ENCODE results near the gene ADGRF4.

ADGRF4 gene

GRCh38 chr6:47698342-47698787 is at the start of gene ADGRF4:
ADGRF4 (plus strand) TSS chr6:47698580; CDS start chr6:47707246, 8,666 bp downstream.
- DNase-seq = no peak

GRCh38 chr6:47650553-47651432 is 47.6 kb upstream of the ADGRF4 start:
- no peak for DNase-seq

GRCh38 chr6:47651505-47651944 is 46.9 kb upstream of the ADGRF4 start:
- DNase-seq = no peak

- DNase-seq = no peak
These were observed 44.7 kb upstream of the ADGRF4 start for GRCh38 chr6:47653706-47654105.

- DNase-seq = no peak
These were observed 44.1 kb upstream of the ADGRF4 start for GRCh38 chr6:47654255-47654654.

GRCh38 chr6:47655719-47656595 is 42.4 kb upstream of the ADGRF4 start:
- DNase-seq = peak; percentile 10

- no peak for DNase-seq
These were observed 36.4 kb upstream of the ADGRF4 start for GRCh38 chr6:47661960-47662359.

GRCh38 chr6:47663462-47664216 is 34.7 kb upstream of the ADGRF4 start:
- DNase-seq = no peak

- DNase-seq = no peak
These were observed 33.3 kb upstream of the ADGRF4 start for GRCh38 chr6:47665112-47665511.

- no peak for DNase-seq
These were observed 28.5 kb upstream of the ADGRF4 start for GRCh38 chr6:47669684-47670513.

GRCh38 chr6:47670851-47671250 is 27.5 kb upstream of the ADGRF4 start:
- DNase-seq = no peak

GRCh38 chr6:47671777-47672176 is 26.6 kb upstream of the ADGRF4 start:
- no peak for DNase-seq

- no peak for DNase-seq
These were observed 25.6 kb upstream of the ADGRF4 start for GRCh38 chr6:47672816-47673215.

GRCh38 chr6:47674673-47675072 is 23.7 kb upstream of the ADGRF4 start:
- DNase-seq = no peak

GRCh38 chr6:47677381-47678100 is 20.8 kb upstream of the ADGRF4 start:
- DNase-seq = no peak

GRCh38 chr6:47678739-47679138 is 19.6 kb upstream of the ADGRF4 start:
- DNase-seq = no peak

GRCh38 chr6:47679322-47679906 is 19.0 kb upstream of the ADGRF4 start:
- no peak for DNase-seq

- DNase-seq = no peak
These were observed 18.3 kb upstream of the ADGRF4 start for GRCh38 chr6:47680051-47680450.

- no peak for DNase-seq
These were observed 17.7 kb upstream of the ADGRF4 start for GRCh38 chr6:47680724-47681123.

- DNase-seq = no peak
These were observed 17.0 kb upstream of the ADGRF4 start for GRCh38 chr6:47681201-47681990.

Measured in CD4-positive, alpha-beta T cell treated with Interleukin-6 for 4 hours (primary cell).